NB4 (cell line): ENCODE data around the gene PLA2G2D.

ENCODE experiments used
- DNase-seq: peaks from one replicate; pipeline ENCODE4 v3.0.0; 2010; ENCODE audit warnings: low read depth
- H3K4me3 ChIP-seq: one replicate; pipeline ENCODE4 v1.5.1; 2011; ENCODE audit warnings: mild to moderate bottlenecking, low read depth, low read length, moderate library complexity
- CTCF ChIP-seq: IDR thresholded peaks from one replicate; pipeline ENCODE4 v1.5.1; 2012; ENCODE audit warnings: low read depth, low read length
- MAX ChIP-seq: IDR thresholded peaks from 2 replicates; pipeline ENCODE4 v1.6.1; 2011; ENCODE audit warnings: low read depth, low read length
- MYC ChIP-seq: IDR thresholded peaks from 2 replicates; pipeline ENCODE4 v1.6.1; 2011; ENCODE audit warnings: low read depth, low read length
- POLR2A ChIP-seq: IDR thresholded peaks from 2 replicates; pipeline ENCODE4 v1.6.1; 2011; ENCODE audit warnings: mild to moderate bottlenecking; ENCODE audit not compliant: insufficient read length; ENCODE audit errors: extremely low read depth

PLA2G2D gene

GRCh38 chr1:20068722-20069121 lies 50.6 kb downstream of the PLA2G2D start:
- no peak overlapping the region for H3K4me3 ChIP-seq
- no peak for DNase-seq
- TF ChIP-seq CTCF (no peak), MAX (no peak), MYC (no peak), POLR2A (no peak)

- TF ChIP-seq MYC (no peak), MAX (no peak), POLR2A (no peak), CTCF (no peak)
- no peak for DNase-seq
- H3K4me3 ChIP-seq: no peak overlapping the region
Measured at GRCh38 chr1:20063861-20064292, 55.5 kb downstream of the PLA2G2D start.
